Astrocyte (in vitro differentiated cells and primary cell): ENCODE results near the gene ZBTB44. TPM values are rescaled to one million over a fixed set of nuclear protein-coding genes. Genes with fewer than 3 reads are reported as not detected.

Experiments used
- DNase-seq: peaks from one replicate; pipeline ENCODE4 v3.0.0-alpha.2; 2010; ENCODE audit warnings: low read depth
- FAIRE-seq: peaks from 2 replicates; lab custom pipeline; 2011; peaks lifted over from hg19 to GRCh38; lab: Jason Lieb, UNC
- H2AFZ ChIP-seq: 2 replicates; pipeline ENCODE4 v1.6.0; 2012; ENCODE audit warnings: low read depth, low read length, inconsistent platforms
- H3K27ac ChIP-seq: 2 replicates; pipeline ENCODE4 v1.5.1; 2011; ENCODE audit warnings: low read depth, low read length, inconsistent platforms
- H3K27me3 ChIP-seq: 2 replicates; pipeline ENCODE4 v1.6.0; 2011; ENCODE audit warnings: low read length, inconsistent platforms; ENCODE audit not compliant: insufficient read depth
- H3K36me3 ChIP-seq: 2 replicates; pipeline ENCODE4 v1.5.1; 2011; ENCODE audit warnings: low read length, inconsistent platforms; ENCODE audit not compliant: insufficient read depth
- H3K4me1 ChIP-seq: 2 replicates; pipeline ENCODE4 v1.5.1; 2011; ENCODE audit warnings: low read length, inconsistent platforms; ENCODE audit not compliant: insufficient read depth
- H3K4me2 ChIP-seq: 2 replicates; pipeline ENCODE4 v1.6.0; 2012; ENCODE audit warnings: low read length, inconsistent platforms
- H3K4me3 ChIP-seq: 2 replicates; pipeline ENCODE4 v1.5.1; 2011; ENCODE audit warnings: low read depth, mild to moderate bottlenecking, low read length, inconsistent platforms; ENCODE audit not compliant: insufficient read depth
- H3K79me2 ChIP-seq: 2 replicates; pipeline ENCODE4 v1.6.0; 2012; ENCODE audit warnings: mild to moderate bottlenecking, low read length, inconsistent platforms; ENCODE audit not compliant: insufficient read depth
- H3K9ac ChIP-seq: 2 replicates; pipeline ENCODE4 v1.6.0; 2012; ENCODE audit warnings: mild to moderate bottlenecking, low read length, inconsistent platforms
- H3K9me3 ChIP-seq: 2 replicates; pipeline ENCODE4 v1.5.1; 2012; ENCODE audit warnings: low read depth, mild to moderate bottlenecking, low read length, inconsistent platforms; ENCODE audit not compliant: insufficient read depth
- H4K20me1 ChIP-seq: 2 replicates; pipeline ENCODE4 v1.6.0; 2012; ENCODE audit warnings: low read length, inconsistent platforms; ENCODE audit not compliant: insufficient read depth
- H3K27ac Mint-ChIP-seq: one replicate; pipeline ENCODE4 v1.8.0; 2021; ENCODE audit warnings: mild to moderate bottlenecking, mixed read lengths; ENCODE audit not compliant: unreplicated experiment
- H3K27me3 Mint-ChIP-seq: one replicate; pipeline ENCODE4 v1.8.0; 2021; ENCODE audit warnings: low read depth, mixed read lengths; ENCODE audit not compliant: unreplicated experiment
- H3K36me3 Mint-ChIP-seq: one replicate; pipeline ENCODE4 v1.8.0; 2021; ENCODE audit warnings: low read depth, mixed read lengths; ENCODE audit not compliant: unreplicated experiment
- H3K4me1 Mint-ChIP-seq: one replicate; pipeline ENCODE4 v1.8.0; 2021; ENCODE audit warnings: low read depth, mixed read lengths; ENCODE audit not compliant: unreplicated experiment
- H3K4me3 Mint-ChIP-seq: one replicate; pipeline ENCODE4 v1.8.0; 2021; ENCODE audit warnings: mild to moderate bottlenecking, moderate library complexity, mixed read lengths; ENCODE audit not compliant: unreplicated experiment
- H3K9me3 Mint-ChIP-seq: one replicate; pipeline ENCODE4 v1.8.0; 2021; ENCODE audit warnings: mild to moderate bottlenecking, mixed read lengths; ENCODE audit not compliant: unreplicated experiment
- EZH2 ChIP-seq: IDR thresholded peaks from 2 replicates; pipeline ENCODE4 v1.6.1; 2012; ENCODE audit warnings: mild to moderate bottlenecking, low read length, inconsistent platforms; ENCODE audit not compliant: insufficient read depth
- total RNA-seq: library from RNA; stranded (reverse); gene quantifications from 2 replicates; pipeline ENCODE4 v1.2.1, GENCODE V29; 2021
- TF ChIP-seq, protein P1 (sequence below): IDR thresholded peaks from 2 replicates; pipeline ENCODE4 v1.5.1; 2011; ENCODE audit warnings: low read depth, mild to moderate bottlenecking, inconsistent platforms, low read length, moderate library complexity; ENCODE audit not compliant: insufficient read depth

ZBTB44 gene
- total RNA-seq, 1 donor from 2014 or later, result 25.3 TPM

DNA sequence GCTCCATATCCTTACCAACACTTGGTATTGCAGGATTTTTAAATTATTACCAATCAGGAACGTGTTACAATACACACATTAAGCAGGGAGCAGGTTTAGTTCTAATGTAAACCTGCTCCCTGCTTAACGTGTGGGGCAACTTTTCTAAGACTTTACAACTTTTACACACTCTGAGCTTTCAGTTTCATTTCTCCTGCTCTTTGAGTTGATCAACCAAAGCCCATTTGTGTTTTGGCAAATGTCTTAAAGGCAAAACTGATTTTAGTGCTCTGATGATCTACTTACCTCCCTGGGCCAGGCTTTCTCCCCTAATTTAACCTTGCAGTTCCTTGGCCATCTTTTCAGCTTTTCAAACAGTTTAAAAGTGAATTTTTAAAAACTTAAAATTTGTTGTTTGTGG lies 70.9 kb downstream of the ZBTB44 start:
- Histone ChIP-seq H3K27me3 (no peaks in the 10 kb centered on the region), H3K9me3 (no peaks in the 10 kb centered on the region), H3K9ac (no peak overlapping the region), H3K4me1 (no peaks in the 10 kb centered on the region), H3K4me2 (no peak overlapping the region), H2AFZ (no peak overlapping the region), H3K27ac (no peak overlapping the region), H3K36me3 (no peaks in the 10 kb centered on the region), H4K20me1 (peaks cover 10% of the 10 kb centered on the region), H3K4me3 (no peak overlapping the region), H3K79me2 (no peaks in the 10 kb centered on the region)
- H3K4me3 Mint-ChIP-seq, result no peak overlapping the region
- DNase-seq (no peak), FAIRE-seq (no peak)
- H3K36me3 Mint-ChIP-seq, result peaks cover 1% of the 10 kb centered on the region
- H3K27me3 Mint-ChIP-seq, result no peaks in the 10 kb centered on the region
- TF ChIP-seq, protein P1, sequence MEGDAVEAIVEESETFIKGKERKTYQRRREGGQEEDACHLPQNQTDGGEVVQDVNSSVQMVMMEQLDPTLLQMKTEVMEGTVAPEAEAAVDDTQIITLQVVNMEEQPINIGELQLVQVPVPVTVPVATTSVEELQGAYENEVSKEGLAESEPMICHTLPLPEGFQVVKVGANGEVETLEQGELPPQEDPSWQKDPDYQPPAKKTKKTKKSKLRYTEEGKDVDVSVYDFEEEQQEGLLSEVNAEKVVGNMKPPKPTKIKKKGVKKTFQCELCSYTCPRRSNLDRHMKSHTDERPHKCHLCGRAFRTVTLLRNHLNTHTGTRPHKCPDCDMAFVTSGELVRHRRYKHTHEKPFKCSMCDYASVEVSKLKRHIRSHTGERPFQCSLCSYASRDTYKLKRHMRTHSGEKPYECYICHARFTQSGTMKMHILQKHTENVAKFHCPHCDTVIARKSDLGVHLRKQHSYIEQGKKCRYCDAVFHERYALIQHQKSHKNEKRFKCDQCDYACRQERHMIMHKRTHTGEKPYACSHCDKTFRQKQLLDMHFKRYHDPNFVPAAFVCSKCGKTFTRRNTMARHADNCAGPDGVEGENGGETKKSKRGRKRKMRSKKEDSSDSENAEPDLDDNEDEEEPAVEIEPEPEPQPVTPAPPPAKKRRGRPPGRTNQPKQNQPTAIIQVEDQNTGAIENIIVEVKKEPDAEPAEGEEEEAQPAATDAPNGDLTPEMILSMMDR, result no peak
- no peaks in the 10 kb centered on the region for H3K9me3 Mint-ChIP-seq
- H3K27ac Mint-ChIP-seq, result no peak overlapping the region
- H3K4me1 Mint-ChIP-seq, result peaks cover 13% of the 10 kb centered on the region

DNA sequence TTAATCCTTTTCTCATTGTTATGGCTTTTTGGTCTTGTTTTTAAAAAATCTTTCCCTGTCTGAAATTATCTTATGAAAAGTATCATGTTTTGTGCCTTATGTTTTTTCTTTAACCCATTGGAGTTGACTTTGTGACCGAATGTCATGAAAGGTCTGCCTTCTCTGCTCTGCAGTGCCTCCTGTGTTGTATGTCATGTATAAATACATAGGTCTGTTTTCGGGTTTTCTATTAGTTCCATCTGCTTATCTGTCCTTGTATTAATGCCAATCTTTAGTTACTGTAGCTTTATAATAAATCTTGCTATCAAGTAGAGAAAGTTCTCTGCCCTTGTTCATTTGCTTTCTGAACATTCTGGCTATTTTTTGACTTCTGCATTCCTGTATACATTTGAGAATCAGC lies 73.0 kb downstream of the ZBTB44 start:
- Histone ChIP-seq H3K4me2 (no peak overlapping the region), H3K9ac (no peak overlapping the region), H3K79me2 (no peaks in the 10 kb centered on the region), H3K4me1 (no peaks in the 10 kb centered on the region), H3K4me3 (no peak overlapping the region), H3K9me3 (no peaks in the 10 kb centered on the region), H2AFZ (no peak overlapping the region), H3K36me3 (peaks cover 2% of the 10 kb centered on the region), H3K27ac (no peak overlapping the region), H3K27me3 (no peaks in the 10 kb centered on the region), H4K20me1 (peaks cover 3% of the 10 kb centered on the region)
- peaks cover 1% of the 10 kb centered on the region for H3K36me3 Mint-ChIP-seq
- peaks cover 13% of the 10 kb centered on the region for H3K4me1 Mint-ChIP-seq
- H3K27me3 Mint-ChIP-seq, result no peaks in the 10 kb centered on the region
- H3K9me3 Mint-ChIP-seq, result no peaks in the 10 kb centered on the region
- H3K4me3 Mint-ChIP-seq, result no peak overlapping the region
- TF ChIP-seq, protein P1, result no peak
- no peak for TF ChIP-seq EZH2
- no peak overlapping the region for H3K27ac Mint-ChIP-seq
- DNase-seq, result no peak
- no peak for FAIRE-seq

DNA sequence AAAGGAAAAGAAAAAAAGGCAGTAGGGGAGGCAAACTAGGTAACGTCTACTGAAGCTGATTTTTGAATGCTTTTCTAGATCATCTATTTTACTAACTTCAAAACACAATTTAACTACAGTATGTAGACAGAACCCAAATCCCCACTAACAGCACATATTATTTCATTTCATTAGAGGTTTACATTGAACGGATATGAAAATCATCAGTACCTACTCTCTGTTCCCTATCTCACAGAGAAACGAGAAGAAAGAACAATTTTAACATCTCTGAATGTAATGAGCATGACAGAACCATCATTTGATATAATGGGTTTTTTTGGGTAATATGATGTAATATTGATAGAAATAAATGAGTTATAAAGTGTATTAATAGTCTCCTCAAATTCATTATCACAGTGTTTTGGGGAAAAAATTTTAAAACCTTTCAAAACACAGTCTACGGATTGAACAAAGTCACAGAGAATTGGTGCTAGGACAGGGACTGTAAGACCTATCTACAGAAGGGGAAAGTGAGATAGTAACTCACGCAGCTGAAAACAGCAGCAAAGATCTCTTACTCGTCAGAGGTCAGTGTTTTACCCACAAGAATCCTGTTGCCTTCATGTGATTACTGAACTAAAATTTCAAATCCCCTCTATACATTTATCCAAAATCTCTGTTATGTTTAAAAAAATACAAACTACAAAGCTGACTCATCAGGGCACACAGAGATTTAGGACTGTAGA lies 77.3 kb downstream of the ZBTB44 start:
- no peak for TF ChIP-seq EZH2
- no peak overlapping the region for H3K27ac Mint-ChIP-seq
- H2AFZ ChIP-seq, result no peak overlapping the region
- H3K36me3 Mint-ChIP-seq, result no peaks in the 10 kb centered on the region
- H3K27me3 Mint-ChIP-seq, result no peaks in the 10 kb centered on the region
- H3K4me3 ChIP-seq, result no peak overlapping the region
- no peaks in the 10 kb centered on the region for H4K20me1 ChIP-seq
- peaks cover 5% of the 10 kb centered on the region for H3K36me3 ChIP-seq
- no peak for FAIRE-seq
- H3K9me3 ChIP-seq, result no peaks in the 10 kb centered on the region
- no peak for DNase-seq
- no peak overlapping the region for H3K4me3 Mint-ChIP-seq
- no peak overlapping the region for H3K4me2 ChIP-seq
- no peaks in the 10 kb centered on the region for H3K9me3 Mint-ChIP-seq
- no peaks in the 10 kb centered on the region for H3K4me1 Mint-ChIP-seq
- H3K9ac ChIP-seq, result no peak overlapping the region
- no peak overlapping the region for H3K27ac ChIP-seq
- no peaks in the 10 kb centered on the region for H3K79me2 ChIP-seq
- no peaks in the 10 kb centered on the region for H3K4me1 ChIP-seq
- H3K27me3 ChIP-seq, result no peaks in the 10 kb centered on the region
